Measurements from ENCODE around the gene CENPU. TPM values are rescaled to one million over a fixed set of nuclear protein-coding genes. Genes with fewer than 3 reads are reported as not detected.

Gene CENPU
- total and polyA plus RNA-seq, 2 experiments from 2014 or later = 88.3 to 186 TPM

DNA sequence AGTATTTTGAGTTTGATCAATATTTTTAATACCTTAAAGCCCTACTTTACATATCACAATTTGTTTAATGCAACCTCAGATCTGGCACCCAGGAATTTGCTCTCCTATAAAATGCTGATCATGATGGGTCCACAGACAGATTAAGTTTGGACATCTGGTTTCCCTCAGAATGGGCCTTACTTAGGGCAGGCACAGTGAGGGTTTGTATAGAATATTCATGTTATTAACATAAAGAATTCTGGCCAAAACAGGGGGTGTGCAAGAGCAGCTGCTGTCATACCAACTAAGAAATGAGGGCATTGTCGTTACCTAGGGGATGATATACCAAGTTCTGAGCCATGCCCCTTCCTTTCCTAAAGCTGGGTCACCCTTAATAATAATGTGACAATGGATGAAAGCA is 37.5 kb upstream of the CENPU start (continued):
- TF ChIP-seq, protein P1, sequence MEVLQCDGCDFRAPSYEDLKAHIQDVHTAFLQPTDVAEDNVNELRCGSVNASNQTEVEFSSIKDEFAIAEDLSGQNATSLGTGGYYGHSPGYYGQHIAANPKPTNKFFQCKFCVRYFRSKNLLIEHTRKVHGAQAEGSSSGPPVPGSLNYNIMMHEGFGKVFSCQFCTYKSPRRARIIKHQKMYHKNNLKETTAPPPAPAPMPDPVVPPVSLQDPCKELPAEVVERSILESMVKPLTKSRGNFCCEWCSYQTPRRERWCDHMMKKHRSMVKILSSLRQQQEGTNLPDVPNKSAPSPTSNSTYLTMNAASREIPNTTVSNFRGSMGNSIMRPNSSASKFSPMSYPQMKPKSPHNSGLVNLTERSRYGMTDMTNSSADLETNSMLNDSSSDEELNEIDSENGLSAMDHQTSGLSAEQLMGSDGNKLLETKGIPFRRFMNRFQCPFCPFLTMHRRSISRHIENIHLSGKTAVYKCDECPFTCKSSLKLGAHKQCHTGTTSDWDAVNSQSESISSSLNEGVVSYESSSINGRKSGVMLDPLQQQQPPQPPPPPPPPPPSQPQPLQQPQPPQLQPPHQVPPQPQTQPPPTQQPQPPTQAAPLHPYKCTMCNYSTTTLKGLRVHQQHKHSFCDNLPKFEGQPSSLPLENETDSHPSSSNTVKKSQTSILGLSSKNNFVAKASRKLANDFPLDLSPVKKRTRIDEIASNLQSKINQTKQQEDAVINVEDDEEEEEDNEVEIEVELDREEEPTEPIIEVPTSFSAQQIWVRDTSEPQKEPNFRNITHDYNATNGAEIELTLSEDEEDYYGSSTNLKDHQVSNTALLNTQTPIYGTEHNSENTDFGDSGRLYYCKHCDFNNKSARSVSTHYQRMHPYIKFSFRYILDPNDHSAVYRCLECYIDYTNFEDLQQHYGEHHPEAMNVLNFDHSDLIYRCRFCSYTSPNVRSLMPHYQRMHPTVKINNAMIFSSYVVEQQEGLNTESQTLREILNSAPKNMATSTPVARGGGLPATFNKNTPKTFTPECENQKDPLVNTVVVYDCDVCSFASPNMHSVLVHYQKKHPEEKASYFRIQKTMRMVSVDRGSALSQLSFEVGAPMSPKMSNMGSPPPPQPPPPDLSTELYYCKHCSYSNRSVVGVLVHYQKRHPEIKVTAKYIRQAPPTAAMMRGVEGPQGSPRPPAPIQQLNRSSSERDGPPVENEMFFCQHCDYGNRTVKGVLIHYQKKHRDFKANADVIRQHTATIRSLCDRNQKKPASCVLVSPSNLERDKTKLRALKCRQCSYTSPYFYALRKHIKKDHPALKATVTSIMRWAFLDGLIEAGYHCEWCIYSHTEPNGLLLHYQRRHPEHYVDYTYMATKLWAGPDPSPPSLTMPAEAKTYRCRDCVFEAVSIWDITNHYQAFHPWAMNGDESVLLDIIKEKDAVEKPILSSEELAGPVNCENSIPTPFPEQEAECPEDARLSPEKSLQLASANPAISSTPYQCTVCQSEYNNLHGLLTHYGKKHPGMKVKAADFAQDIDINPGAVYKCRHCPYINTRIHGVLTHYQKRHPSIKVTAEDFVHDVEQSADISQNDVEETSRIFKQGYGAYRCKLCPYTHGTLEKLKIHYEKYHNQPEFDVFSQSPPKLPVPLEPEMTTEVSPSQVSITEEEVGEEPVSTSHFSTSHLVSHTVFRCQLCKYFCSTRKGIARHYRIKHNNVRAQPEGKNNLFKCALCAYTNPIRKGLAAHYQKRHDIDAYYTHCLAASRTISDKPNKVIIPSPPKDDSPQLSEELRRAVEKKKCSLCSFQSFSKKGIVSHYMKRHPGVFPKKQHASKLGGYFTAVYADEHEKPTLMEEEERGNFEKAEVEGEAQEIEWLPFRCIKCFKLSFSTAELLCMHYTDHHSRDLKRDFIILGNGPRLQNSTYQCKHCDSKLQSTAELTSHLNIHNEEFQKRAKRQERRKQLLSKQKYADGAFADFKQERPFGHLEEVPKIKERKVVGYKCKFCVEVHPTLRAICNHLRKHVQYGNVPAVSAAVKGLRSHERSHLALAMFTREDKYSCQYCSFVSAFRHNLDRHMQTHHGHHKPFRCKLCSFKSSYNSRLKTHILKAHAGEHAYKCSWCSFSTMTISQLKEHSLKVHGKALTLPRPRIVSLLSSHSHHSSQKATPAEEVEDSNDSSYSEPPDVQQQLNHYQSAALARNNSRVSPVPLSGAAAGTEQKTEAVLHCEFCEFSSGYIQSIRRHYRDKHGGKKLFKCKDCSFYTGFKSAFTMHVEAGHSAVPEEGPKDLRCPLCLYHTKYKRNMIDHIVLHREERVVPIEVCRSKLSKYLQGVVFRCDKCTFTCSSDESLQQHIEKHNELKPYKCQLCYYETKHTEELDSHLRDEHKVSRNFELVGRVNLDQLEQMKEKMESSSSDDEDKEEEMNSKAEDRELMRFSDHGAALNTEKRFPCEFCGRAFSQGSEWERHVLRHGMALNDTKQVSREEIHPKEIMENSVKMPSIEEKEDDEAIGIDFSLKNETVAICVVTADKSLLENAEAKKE (CRISPR knock-in tag; IDR thresholded peaks at IDR 0.05) = no peak
- no peak for TF ChIP-seq JUNB (IDR thresholded peaks at IDR 0.05; ENCODE audit: unreplicated experiment)

- Histone ChIP-seq H3K27ac (ENCODE audit: low read depth) (no peak overlapping the region), H3K36me3 (ENCODE audit: insufficient read depth) (no peaks in the 10 kb centered on the region), H3K9me2 (ENCODE audit: insufficient read depth) (no peaks in the 10 kb centered on the region), H2AFZ (no peak overlapping the region), H3K4me2 (no peak overlapping the region), H4K20me1 (replicated peaks; ENCODE audit: insufficient read depth) (no peaks in the 10 kb centered on the region), H3K27me3 (ENCODE audit: insufficient read depth) (no peaks in the 10 kb centered on the region), H3K4me3 (no peak overlapping the region), H3K79me2 (replicated peaks; ENCODE audit: insufficient read depth) (no peaks in the 10 kb centered on the region), H3K4me1 (ENCODE audit: insufficient read depth) (no peaks in the 10 kb centered on the region), H3F3A (replicated peaks; ENCODE audit: low read depth) (no peaks in the 10 kb centered on the region)
- H3K9me3 Mint-ChIP-seq = no peaks in the 10 kb centered on the region
- ATAC-seq (no peak), DNase-seq (ENCODE audit: low spot score) (no peak)
- peaks cover 2% of the 10 kb centered on the region for H3K27me3 Mint-ChIP-seq (ENCODE audit: insufficient read depth, low read depth, poor library complexity)
- no peaks in the 10 kb centered on the region for H3K36me3 Mint-ChIP-seq (ENCODE audit: low read depth)
- no peak overlapping the region for H3K4me3 Mint-ChIP-seq
- H3K27ac Mint-ChIP-seq = no peak overlapping the region
- H3K4me1 Mint-ChIP-seq = no peaks in the 10 kb centered on the region
- TF ChIP-seq, protein P2, sequence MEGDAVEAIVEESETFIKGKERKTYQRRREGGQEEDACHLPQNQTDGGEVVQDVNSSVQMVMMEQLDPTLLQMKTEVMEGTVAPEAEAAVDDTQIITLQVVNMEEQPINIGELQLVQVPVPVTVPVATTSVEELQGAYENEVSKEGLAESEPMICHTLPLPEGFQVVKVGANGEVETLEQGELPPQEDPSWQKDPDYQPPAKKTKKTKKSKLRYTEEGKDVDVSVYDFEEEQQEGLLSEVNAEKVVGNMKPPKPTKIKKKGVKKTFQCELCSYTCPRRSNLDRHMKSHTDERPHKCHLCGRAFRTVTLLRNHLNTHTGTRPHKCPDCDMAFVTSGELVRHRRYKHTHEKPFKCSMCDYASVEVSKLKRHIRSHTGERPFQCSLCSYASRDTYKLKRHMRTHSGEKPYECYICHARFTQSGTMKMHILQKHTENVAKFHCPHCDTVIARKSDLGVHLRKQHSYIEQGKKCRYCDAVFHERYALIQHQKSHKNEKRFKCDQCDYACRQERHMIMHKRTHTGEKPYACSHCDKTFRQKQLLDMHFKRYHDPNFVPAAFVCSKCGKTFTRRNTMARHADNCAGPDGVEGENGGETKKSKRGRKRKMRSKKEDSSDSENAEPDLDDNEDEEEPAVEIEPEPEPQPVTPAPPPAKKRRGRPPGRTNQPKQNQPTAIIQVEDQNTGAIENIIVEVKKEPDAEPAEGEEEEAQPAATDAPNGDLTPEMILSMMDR (conservative IDR thresholded peaks at IDR 0.05; ENCODE audit: low read depth in 2 of 2) = no peak
- TF ChIP-seq, protein P3, sequence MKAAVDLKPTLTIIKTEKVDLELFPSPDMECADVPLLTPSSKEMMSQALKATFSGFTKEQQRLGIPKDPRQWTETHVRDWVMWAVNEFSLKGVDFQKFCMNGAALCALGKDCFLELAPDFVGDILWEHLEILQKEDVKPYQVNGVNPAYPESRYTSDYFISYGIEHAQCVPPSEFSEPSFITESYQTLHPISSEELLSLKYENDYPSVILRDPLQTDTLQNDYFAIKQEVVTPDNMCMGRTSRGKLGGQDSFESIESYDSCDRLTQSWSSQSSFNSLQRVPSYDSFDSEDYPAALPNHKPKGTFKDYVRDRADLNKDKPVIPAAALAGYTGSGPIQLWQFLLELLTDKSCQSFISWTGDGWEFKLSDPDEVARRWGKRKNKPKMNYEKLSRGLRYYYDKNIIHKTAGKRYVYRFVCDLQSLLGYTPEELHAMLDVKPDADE (IDR thresholded peaks at IDR 0.05) = no peak
- TF ChIP-seq EZH2 (IDR thresholded peaks at IDR 0.05; ENCODE audit: low read depth, unreplicated experiment) (no peak), ZNF114 (CRISPR knock-in tag; IDR thresholded peaks at IDR 0.05) (no peak), JUNB (IDR thresholded peaks at IDR 0.05; ENCODE audit: unreplicated experiment) (no peak), NANOG (IDR thresholded peaks at IDR 0.05; ENCODE audit: borderline replicate concordance) (no peak), STAT1 (IDR thresholded peaks at IDR 0.05; ENCODE audit: unreplicated experiment) (no peak), ZNF331 (CRISPR knock-in tag; IDR thresholded peaks at IDR 0.05; ENCODE audit: low read depth) (no peak)
- TF ChIP-seq, protein P4, sequence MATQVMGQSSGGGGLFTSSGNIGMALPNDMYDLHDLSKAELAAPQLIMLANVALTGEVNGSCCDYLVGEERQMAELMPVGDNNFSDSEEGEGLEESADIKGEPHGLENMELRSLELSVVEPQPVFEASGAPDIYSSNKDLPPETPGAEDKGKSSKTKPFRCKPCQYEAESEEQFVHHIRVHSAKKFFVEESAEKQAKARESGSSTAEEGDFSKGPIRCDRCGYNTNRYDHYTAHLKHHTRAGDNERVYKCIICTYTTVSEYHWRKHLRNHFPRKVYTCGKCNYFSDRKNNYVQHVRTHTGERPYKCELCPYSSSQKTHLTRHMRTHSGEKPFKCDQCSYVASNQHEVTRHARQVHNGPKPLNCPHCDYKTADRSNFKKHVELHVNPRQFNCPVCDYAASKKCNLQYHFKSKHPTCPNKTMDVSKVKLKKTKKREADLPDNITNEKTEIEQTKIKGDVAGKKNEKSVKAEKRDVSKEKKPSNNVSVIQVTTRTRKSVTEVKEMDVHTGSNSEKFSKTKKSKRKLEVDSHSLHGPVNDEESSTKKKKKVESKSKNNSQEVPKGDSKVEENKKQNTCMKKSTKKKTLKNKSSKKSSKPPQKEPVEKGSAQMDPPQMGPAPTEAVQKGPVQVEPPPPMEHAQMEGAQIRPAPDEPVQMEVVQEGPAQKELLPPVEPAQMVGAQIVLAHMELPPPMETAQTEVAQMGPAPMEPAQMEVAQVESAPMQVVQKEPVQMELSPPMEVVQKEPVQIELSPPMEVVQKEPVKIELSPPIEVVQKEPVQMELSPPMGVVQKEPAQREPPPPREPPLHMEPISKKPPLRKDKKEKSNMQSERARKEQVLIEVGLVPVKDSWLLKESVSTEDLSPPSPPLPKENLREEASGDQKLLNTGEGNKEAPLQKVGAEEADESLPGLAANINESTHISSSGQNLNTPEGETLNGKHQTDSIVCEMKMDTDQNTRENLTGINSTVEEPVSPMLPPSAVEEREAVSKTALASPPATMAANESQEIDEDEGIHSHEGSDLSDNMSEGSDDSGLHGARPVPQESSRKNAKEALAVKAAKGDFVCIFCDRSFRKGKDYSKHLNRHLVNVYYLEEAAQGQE (IDR thresholded peaks at IDR 0.05; ENCODE audit: unreplicated experiment) = no peak
Measured at GRCh38 chr4:184769141-184769765, 35.4 kb upstream of the CENPU start.

Data from GM23338 (cell line).